HepG2 (cell line): ENCODE results near the gene KDM3B. TPM values are rescaled to one million over a fixed set of nuclear protein-coding genes. Genes with fewer than 3 reads are reported as not detected.

Experiments used
- AGO2 ChIP-seq: fragments of 200-400 bp; formaldehyde crosslinking; optimal IDR thresholded peaks from 2 replicates; pipeline ENCODE3; 2017; ENCODE audit warnings: mild to moderate bottlenecking, low read depth, low read length, moderate library complexity
- BHLHE40 ChIP-seq: IDR thresholded peaks from 2 replicates; pipeline ENCODE4 v1.6.1; 2011; ENCODE audit warnings: low read length, improper control_type of control experiment
- FOXJ3 ChIP-seq: sonication (generic); formaldehyde crosslinking; IDR thresholded peaks from 2 replicates; pipeline ENCODE4 v1.4.0; 2020; ENCODE audit warnings: missing genetic modification reagents, mild to moderate bottlenecking, borderline replicate concordance
- GTF2F1 ChIP-seq: fragments of 150-350 bp; IDR thresholded peaks from 2 replicates; pipeline ENCODE4 v1.6.1; 2014; ENCODE audit warnings: low read length
- HIVEP1 ChIP-seq: sonication (generic); formaldehyde crosslinking; IDR thresholded peaks from 2 replicates; pipeline ENCODE4 v1.4.0; 2020; ENCODE audit warnings: mild to moderate bottlenecking, missing genetic modification reagents
- HNF4G ChIP-seq, 2 experiments: sonication (generic) in 1 of 2; formaldehyde crosslinking in 1 of 2; IDR thresholded peaks; 2 replicates each; pipeline versions ENCODE4 v1.4.0 to v1.6.1; 2011 to 2020; ENCODE audit warnings: borderline replicate concordance in 2 of 2, low read depth in 2 of 2, mild to moderate bottlenecking in 2 of 2, low read length in 1 of 2, missing genetic modification reagents in 1 of 2, moderate library complexity in 1 of 2
- JDP2 ChIP-seq: sonication (generic); formaldehyde crosslinking; IDR thresholded peaks from 2 replicates; pipeline ENCODE4 v1.8.1; 2022; ENCODE audit warnings: missing genetic modification reagents, borderline replicate concordance
- KDM1A ChIP-seq: IDR thresholded peaks from 2 replicates; pipeline ENCODE4 v1.6.1; 2016; ENCODE audit warnings: missing compliant biosample characterization
- NFATC3 ChIP-seq: sonication (generic); formaldehyde crosslinking; IDR thresholded peaks from 2 replicates; pipeline ENCODE4 v1.5.1; 2020; ENCODE audit warnings: mild to moderate bottlenecking, missing genetic modification reagents
- NKX3-1 ChIP-seq: sonication (generic); formaldehyde crosslinking; IDR thresholded peaks from 2 replicates; pipeline ENCODE4 v1.5.0; 2020; ENCODE audit warnings: missing genetic modification reagents
- PHF20 ChIP-seq: sonication (generic); formaldehyde crosslinking; IDR thresholded peaks from 2 replicates; pipeline ENCODE4 v1.5.0; 2020; ENCODE audit warnings: mild to moderate bottlenecking, missing genetic modification reagents
- RARA ChIP-seq: IDR thresholded peaks from 2 replicates; pipeline ENCODE4 v1.6.1; 2016; ENCODE audit warnings: missing genetic modification reagents, missing compliant biosample characterization
- SIX4 ChIP-seq: sonication (generic); formaldehyde crosslinking; IDR thresholded peaks from 2 replicates; pipeline ENCODE4 v1.4.0; 2020; ENCODE audit warnings: missing genetic modification reagents
- SOX6 ChIP-seq, 2 experiments: fragments of 450-650 bp in 1 of 2; sonication (generic) in 1 of 2; formaldehyde crosslinking in 1 of 2; IDR thresholded peaks; 2 replicates each; pipeline versions ENCODE4 v1.4.0 to v1.6.1; 2017 to 2020; ENCODE audit warnings: antibody characterized with exemption in 1 of 2, mild to moderate bottlenecking in 1 of 2, missing genetic modification reagents in 1 of 2
- TRIM24 ChIP-seq: sonication (generic); formaldehyde crosslinking; IDR thresholded peaks from 2 replicates; pipeline ENCODE4 v1.8.0; 2022; ENCODE audit warnings: mild to moderate bottlenecking, missing genetic modification reagents
- ZBTB10 ChIP-seq: sonication (generic); formaldehyde crosslinking; IDR thresholded peaks from 2 replicates; pipeline ENCODE4 v1.4.0; 2020; ENCODE audit warnings: missing genetic modification reagents, borderline replicate concordance
- ZBTB2 ChIP-seq: sonication (generic); formaldehyde crosslinking; IDR thresholded peaks from 2 replicates; pipeline ENCODE4 v1.8.0; 2022; ENCODE audit warnings: low read depth, missing genetic modification reagents
- ZC3H13 ChIP-seq: sonication (generic); formaldehyde crosslinking; IDR thresholded peaks from 2 replicates; pipeline ENCODE4 v1.8.1; 2023; ENCODE audit warnings: mild to moderate bottlenecking, missing genetic modification reagents, moderate library complexity
- ZMYM4 ChIP-seq: sonication (generic); formaldehyde crosslinking; IDR thresholded peaks from 2 replicates; pipeline ENCODE4 v1.8.1; 2023; ENCODE audit warnings: mild to moderate bottlenecking, missing genetic modification reagents
- ZNF512 ChIP-seq: sonication (generic); formaldehyde crosslinking; IDR thresholded peaks from 2 replicates; pipeline ENCODE4 v1.4.0; 2020; ENCODE audit warnings: mild to moderate bottlenecking, missing genetic modification reagents
- ZNF574 ChIP-seq: sonication (generic); formaldehyde crosslinking; IDR thresholded peaks from 2 replicates; pipeline ENCODE4 v1.4.0; 2020; ENCODE audit warnings: missing genetic modification reagents
- ZSCAN9 ChIP-seq: IDR thresholded peaks from 2 replicates; pipeline ENCODE4 v1.6.1; 2016; ENCODE audit warnings: borderline replicate concordance
- polyA plus RNA-seq, 8 experiments: library from polyadenylated mRNA; depleted of rRNA in 3 of 8; stranded (reverse) in 7 of 8; unstranded in 1 of 8; fragments of >200 nt; fragmentation: Illumina TruSeq in 4 of 8; extraction: Trizol in 4 of 8; gene quantifications; 2 replicates each; pipeline versions ENCODE4 v1.2.1 to v1.2.3, GENCODE V29; 2011 to 2016; ENCODE audit warnings: low read depth in 4 of 8, missing spikeins in 1 of 8, mixed read lengths in 1 of 8; ENCODE audit not compliant: insufficient read depth in 1 of 8
- total RNA-seq, 5 experiments: library from RNA; depleted of rRNA; stranded (reverse); fragments of >200 nt; fragmentation: Illumina TruSeq; extraction: Trizol; gene quantifications; 2 replicates each; pipeline ENCODE4 v1.2.3, GENCODE V29; 2016; ENCODE audit warnings: low read depth in 1 of 5

The KDM3B gene
- total and polyA plus RNA-seq, 2 of the 13 experiments (the other 11 are each of a cell fraction or from before 2014, with no cell fraction given): 19.7 to 34.3 TPM

- TF ChIP-seq ZMYM4 (peak; percentile 100), RARA (CRISPR knock-in tag) (no peak), AGO2 (no peak), ZNF512 (CRISPR knock-in tag) (no peak), ZNF574 (CRISPR knock-in tag) (peak; percentile 98), SIX4 (CRISPR knock-in tag) (no peak), GTF2F1 (no peak), HNF4G (IDR thresholded peaks at IDR 0.05; ENCODE audit: borderline replicate concordance, low read depth, low read length) (no peak), HNF4G (CRISPR knock-in tag; IDR thresholded peaks at IDR 0.05; ENCODE audit: borderline replicate concordance, low read depth) (no peak; the same call in 1 of the 2 replicates), ZBTB10 (CRISPR knock-in tag) (no peak), JDP2 (CRISPR knock-in tag) (no peak), FOXJ3 (CRISPR knock-in tag) (no peak), BHLHE40 (peak; percentile 36; the same call in 1 of the 2 replicates), TRIM24 (CRISPR knock-in tag) (no peak), HIVEP1 (no peak), ZC3H13 (CRISPR knock-in tag) (no peak), NKX3-1 (CRISPR knock-in tag) (no peak), KDM1A (CRISPR knock-in tag) (no peak; the same call in 1 of the 2 replicates), SOX6 (IDR thresholded peaks at IDR 0.05) (no peak), SOX6 (CRISPR knock-in tag; IDR thresholded peaks at IDR 0.05) (peak; percentile 43; the same call in 1 of the 2 replicates), ZBTB2 (CRISPR knock-in tag) (peak; percentile 77; the same call in 1 of the 2 replicates), NFATC3 (no peak), ZSCAN9 (CRISPR knock-in tag) (no peak), PHF20 (CRISPR knock-in tag) (no peak)
Observed at GRCh38 chr5:138352071-138352721, at the start of gene KDM3B (continued).
